Hepatocyte (in vitro differentiated cells): ENCODE data around the gene SHCBP1. TPM values are rescaled to one million over a fixed set of nuclear protein-coding genes. Genes with fewer than 3 reads are reported as not detected.
A peak's percentile ranks its signal among the peaks of the same experiment; 100 is the strongest.

Source experiments
- DNase-seq: peaks from one replicate; pipeline ENCODE4 v3.0.0-alpha.2; 2016; ENCODE audit warnings: low spot score
- H2AFZ ChIP-seq: fragments of 200-600 bp; sonication (generic); 2 replicates; pipeline ENCODE4 v1.6.0; 2016; ENCODE audit warnings: antibody characterized with exemption, mild to moderate bottlenecking
- H3K27ac ChIP-seq: fragments of 200-600 bp; sonication (generic); 2 replicates; pipeline ENCODE4 v1.5.1; 2016; ENCODE audit warnings: mild to moderate bottlenecking
- H3K27me3 ChIP-seq: fragments of 200-600 bp; sonication (generic); 2 replicates; pipeline ENCODE4 v1.6.1; 2016
- H3K36me3 ChIP-seq: fragments of 200-600 bp; sonication (generic); replicated peaks from 2 replicates; pipeline ENCODE4 v1.5.1; 2016; ENCODE audit warnings: low read depth; ENCODE audit not compliant: insufficient read depth
- H3K4me1 ChIP-seq: fragments of 200-600 bp; sonication (generic); 2 replicates; pipeline ENCODE4 v1.5.1; 2016; ENCODE audit warnings: mild to moderate bottlenecking, moderate library complexity; ENCODE audit not compliant: insufficient read depth
- H3K4me2 ChIP-seq: fragments of 200-600 bp; sonication (generic); 2 replicates; pipeline ENCODE4 v1.6.0; 2016
- H3K4me3 ChIP-seq: fragments of 200-600 bp; sonication (generic); 2 replicates; pipeline ENCODE4 v1.5.1; 2016; ENCODE audit warnings: mild to moderate bottlenecking
- H3K79me2 ChIP-seq: fragments of 200-600 bp; sonication (generic); 2 replicates; pipeline ENCODE4 v1.6.0; 2017; ENCODE audit warnings: mild to moderate bottlenecking
- H3K9me2 ChIP-seq: fragments of 200-600 bp; sonication (generic); replicated peaks from 2 replicates; pipeline ENCODE4 v1.6.0; 2017; ENCODE audit warnings: mild to moderate bottlenecking; ENCODE audit not compliant: insufficient read depth
- H3K9me3 ChIP-seq: fragments of 200-600 bp; sonication (generic); 2 replicates; pipeline ENCODE4 v1.5.1; 2016; ENCODE audit warnings: low read depth, mild to moderate bottlenecking
- H4K20me1 ChIP-seq: fragments of 200-600 bp; sonication (generic); 2 replicates; pipeline ENCODE4 v1.6.0; 2016; ENCODE audit warnings: mild to moderate bottlenecking; ENCODE audit not compliant: insufficient read depth, poor library complexity, severe bottlenecking
- CTCF ChIP-seq: fragments of 200-600 bp; sonication (generic); IDR thresholded peaks from 2 replicates; pipeline ENCODE4 v1.5.1; 2016; ENCODE audit warnings: antibody characterized with exemption, mild to moderate bottlenecking; ENCODE audit not compliant: poor library complexity
- EZH2 ChIP-seq: fragments of 200-600 bp; sonication (generic); IDR thresholded peaks from 2 replicates; pipeline ENCODE4 v1.6.1; 2016; ENCODE audit warnings: antibody characterized with exemption, mild to moderate bottlenecking, borderline replicate concordance
- EZH2phosphoT487 ChIP-seq: fragments of 200-600 bp; sonication (generic); IDR thresholded peaks from one replicate; pipeline ENCODE4 v1.6.1; 2018; ENCODE audit warnings: antibody characterized with exemption, mild to moderate bottlenecking, low read depth, moderate library complexity; ENCODE audit not compliant: unreplicated experiment, severe bottlenecking
- WGBS: methylation state at CpG from one replicate; pipeline ENCODE4 v1.1.6; 2016; ENCODE audit warnings: low lambda C conversion rate; ENCODE audit errors: missing lambda C conversion rate; 5-methylcytosine and 5-hydroxymethylcytosine counted together
- polyA plus RNA-seq: library from polyadenylated mRNA; unstranded; fragments of >200 nt; fragmentation: Nextera tagmentation; extraction: Ambion mirVana; gene quantifications from 2 replicates; pipeline ENCODE4 v1.2.1, GENCODE V29; 2016
- total RNA-seq: library from RNA; depleted of rRNA; stranded (reverse); fragments of >200 nt; gene quantifications from 2 replicates; pipeline ENCODE4 v1.2.3, GENCODE V29; 2014

Gene SHCBP1
- total and polyA plus RNA-seq, 2 experiments from 2014 or later, result 3.2 to 4.0 TPM

- Histone ChIP-seq H3K27me3 (no peaks in the 10 kb centered on the region), H4K20me1 (no peaks in the 10 kb centered on the region), H3K79me2 (peaks cover 4% of the 10 kb centered on the region), H2AFZ (no peak overlapping the region), H3K9me2 (no peaks in the 10 kb centered on the region), H3K9me3 (no peaks in the 10 kb centered on the region), H3K4me3 (no peak overlapping the region), H3K4me1 (no peaks in the 10 kb centered on the region), H3K36me3 (no peaks in the 10 kb centered on the region), H3K27ac (no peak overlapping the region), H3K4me2 (no peak overlapping the region)
- no peak for DNase-seq
- 93% methylated on average over 7 of the region's 7 CpGs for WGBS
- TF ChIP-seq EZH2, result no peak
- TF ChIP-seq EZH2phosphoT487, result no peak
- TF ChIP-seq CTCF, result no peak
These were observed 926 bp upstream of the SHCBP1 start for GRCh38 chr16:46621934-46622676.

GRCh38 chr16:46620266-46621005 is 743 bp downstream of the SHCBP1 start:
- Histone ChIP-seq H3K9me2 (no peaks in the 10 kb centered on the region), H3K4me1 (no peaks in the 10 kb centered on the region), H3K79me2 (peaks cover 4% of the 10 kb centered on the region), H3K4me3 (peak overlapping the region; percentile 67), H2AFZ (peak overlapping the region; percentile 50), H3K9me3 (no peaks in the 10 kb centered on the region), H3K27me3 (no peaks in the 10 kb centered on the region), H3K4me2 (peak overlapping the region; percentile 89), H4K20me1 (no peaks in the 10 kb centered on the region), H3K36me3 (no peaks in the 10 kb centered on the region), H3K27ac (no peak overlapping the region)
- DNase-seq, result no peak
- 14% methylated on average over 11 of the region's 11 CpGs for WGBS
- TF ChIP-seq CTCF, result no peak
- TF ChIP-seq EZH2, result no peak
- no peak for TF ChIP-seq EZH2phosphoT487

GRCh38 chr16:46618516-46618915 is 2.7 kb downstream of the SHCBP1 start:
- Histone ChIP-seq H3K9me2 (no peaks in the 10 kb centered on the region), H3K79me2 (peaks cover 4% of the 10 kb centered on the region), H2AFZ (no peak overlapping the region), H3K9me3 (no peaks in the 10 kb centered on the region), H3K4me3 (no peak overlapping the region), H4K20me1 (no peaks in the 10 kb centered on the region), H3K4me2 (no peak overlapping the region), H3K4me1 (no peaks in the 10 kb centered on the region), H3K27ac (no peak overlapping the region), H3K27me3 (no peaks in the 10 kb centered on the region), H3K36me3 (no peaks in the 10 kb centered on the region)
- TF ChIP-seq EZH2 (no peak), CTCF (no peak), EZH2phosphoT487 (no peak)
- no peak for DNase-seq
- WGBS, result 91% methylated on average over 4 of the region's 4 CpGs
